Gastroesophageal sphincter (tissue), 3 donors: Measurements from ENCODE around the gene ATF2.
A peak's percentile ranks its signal among the peaks of the same experiment; 100 is the strongest.

ENCODE experiments used
- CTCF ChIP-seq, 4 experiments: fragments of 200-600 bp in 2 of 4; fragments of 450-650 bp in 2 of 4; sonication (generic) in 1 of 4; IDR thresholded peaks; one replicate each; pipeline ENCODE4 v1.5.1; 2017 to 2019; ENCODE audit warnings: antibody characterized with exemption in 4 of 4, mild to moderate bottlenecking in 2 of 4, moderate library complexity in 2 of 4
- EP300 ChIP-seq: sonication (generic); formaldehyde crosslinking; IDR thresholded peaks from one replicate; pipeline ENCODE4 v1.6.1; 2017; ENCODE audit warnings: antibody characterized with exemption, mild to moderate bottlenecking
- POLR2A ChIP-seq, 2 donors: fragments of 450-650 bp; IDR thresholded peaks; one replicate each; pipeline ENCODE4 v1.6.1; 2017; ENCODE audit warnings: antibody characterized with exemption in 2 of 2, mild to moderate bottlenecking in 2 of 2, moderate library complexity in 1 of 2
- POLR2AphosphoS5 ChIP-seq: sonication (generic); formaldehyde crosslinking; IDR thresholded peaks from one replicate; pipeline ENCODE4 v1.6.1; 2017; ENCODE audit warnings: antibody characterized with exemption

DNA sequence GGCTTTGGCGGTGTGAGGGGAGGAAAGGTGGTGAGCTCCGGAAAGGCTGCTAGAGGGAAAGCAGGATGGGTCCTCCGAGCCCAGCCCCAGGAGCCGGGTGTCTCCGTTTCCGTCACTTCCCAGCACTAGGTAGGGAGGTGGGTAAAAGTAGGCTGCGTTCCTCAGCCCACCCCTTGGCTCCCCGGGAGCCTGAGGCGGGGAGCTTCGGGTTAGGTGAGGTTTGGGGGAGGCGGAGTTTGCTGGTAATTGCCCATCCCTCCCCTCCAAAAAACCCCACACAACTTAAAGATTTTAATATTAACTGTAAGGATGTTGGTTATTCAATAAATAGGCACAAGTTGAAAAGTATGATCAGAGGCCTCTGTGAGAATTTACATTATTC is 552 bp upstream of the ATF2 start:
- TF ChIP-seq CTCF (IDR thresholded peaks at IDR 0.05) (no peak), POLR2A (IDR thresholded peaks at IDR 0.05) (peak; percentile 14 to 29), POLR2AphosphoS5 (peak; percentile 15), EP300 (no peak)
